AG09319 (cell line): Measurements from ENCODE around the gene PASK.
A peak's percentile ranks its signal among the peaks of the same experiment; 100 is the strongest.

Experiments
- DNase-seq: peaks from one replicate; pipeline ENCODE4 v3.0.0-alpha.2; 2010; ENCODE audit warnings: low read depth; ENCODE audit errors: extremely low read depth
- TF ChIP-seq, protein P1 (sequence below): IDR thresholded peaks from 2 replicates; pipeline ENCODE4 v1.5.1; 2011; ENCODE audit warnings: low read depth, mild to moderate bottlenecking, inconsistent platforms, low read length, moderate library complexity

PASK gene

DNA sequence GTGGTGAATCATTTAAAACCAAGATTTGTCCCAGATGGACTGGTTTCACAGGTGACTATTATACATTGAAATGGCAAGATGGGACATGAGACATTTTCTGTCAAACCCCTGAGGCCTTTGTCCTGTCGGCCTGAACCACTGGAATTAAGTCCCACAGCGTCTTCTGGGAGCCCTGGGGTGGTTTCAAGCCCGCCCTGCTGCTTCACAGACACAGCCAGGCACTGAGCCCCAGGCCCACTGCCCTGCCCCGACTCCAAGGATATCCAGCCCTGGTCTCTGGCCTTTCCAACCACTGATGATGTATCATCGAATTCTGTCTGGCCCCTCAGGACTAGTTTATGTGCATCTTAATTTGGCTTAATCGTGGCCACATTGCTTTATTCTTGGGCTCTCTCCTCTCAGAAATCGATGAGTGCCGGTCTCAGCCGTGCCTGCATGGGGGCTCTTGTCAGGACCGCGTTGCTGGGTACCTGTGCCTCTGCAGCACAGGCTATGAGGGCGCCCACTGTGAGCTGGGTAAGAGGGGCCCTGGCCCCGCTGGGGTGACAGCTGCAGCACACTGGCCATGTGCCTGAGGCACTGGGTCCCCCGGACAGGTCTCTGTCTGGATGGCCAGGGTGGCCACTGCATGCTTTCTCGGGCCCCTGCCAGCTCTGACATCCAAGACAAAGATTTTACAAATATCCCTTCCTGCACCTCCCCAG lies 86.7 kb downstream of the PASK start:
- TF ChIP-seq, protein P1, sequence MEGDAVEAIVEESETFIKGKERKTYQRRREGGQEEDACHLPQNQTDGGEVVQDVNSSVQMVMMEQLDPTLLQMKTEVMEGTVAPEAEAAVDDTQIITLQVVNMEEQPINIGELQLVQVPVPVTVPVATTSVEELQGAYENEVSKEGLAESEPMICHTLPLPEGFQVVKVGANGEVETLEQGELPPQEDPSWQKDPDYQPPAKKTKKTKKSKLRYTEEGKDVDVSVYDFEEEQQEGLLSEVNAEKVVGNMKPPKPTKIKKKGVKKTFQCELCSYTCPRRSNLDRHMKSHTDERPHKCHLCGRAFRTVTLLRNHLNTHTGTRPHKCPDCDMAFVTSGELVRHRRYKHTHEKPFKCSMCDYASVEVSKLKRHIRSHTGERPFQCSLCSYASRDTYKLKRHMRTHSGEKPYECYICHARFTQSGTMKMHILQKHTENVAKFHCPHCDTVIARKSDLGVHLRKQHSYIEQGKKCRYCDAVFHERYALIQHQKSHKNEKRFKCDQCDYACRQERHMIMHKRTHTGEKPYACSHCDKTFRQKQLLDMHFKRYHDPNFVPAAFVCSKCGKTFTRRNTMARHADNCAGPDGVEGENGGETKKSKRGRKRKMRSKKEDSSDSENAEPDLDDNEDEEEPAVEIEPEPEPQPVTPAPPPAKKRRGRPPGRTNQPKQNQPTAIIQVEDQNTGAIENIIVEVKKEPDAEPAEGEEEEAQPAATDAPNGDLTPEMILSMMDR = no peak

DNA sequence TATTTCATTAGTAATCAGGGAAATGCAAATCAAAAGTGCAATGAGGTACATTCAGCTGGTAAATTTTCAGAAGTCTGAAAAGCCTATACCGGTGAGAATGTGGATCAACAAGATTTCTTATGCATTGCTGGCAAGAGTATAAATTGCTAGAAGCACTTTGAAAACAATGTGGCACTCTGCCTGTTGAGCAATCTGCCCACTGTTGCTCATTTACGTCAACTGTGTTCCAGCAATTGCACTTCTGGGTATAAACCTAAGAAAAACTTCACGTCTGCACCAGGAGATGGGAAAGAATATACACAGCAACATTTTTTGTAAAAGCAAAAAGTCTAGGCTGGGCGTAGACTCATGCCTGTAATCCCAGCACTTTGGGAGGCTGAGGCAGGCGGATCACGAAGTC lies 88.0 kb downstream of the PASK start:
- DNase-seq = peak; percentile 12

More for the DNA sequence above, 86.7 kb downstream of the PASK start:
- DNase-seq = no peak

More for the DNA sequence above, 88.0 kb downstream of the PASK start:
- TF ChIP-seq, protein P1 = no peak
